H9 (cell line): Measurements from ENCODE around the gene FOLR2. TPM values are rescaled to one million over a fixed set of nuclear protein-coding genes. Genes with fewer than 3 reads are reported as not detected.

Experiments
- DNase-seq: peaks from one replicate; pipeline ENCODE4 v3.0.0-alpha.2; 2017
- H2AFZ ChIP-seq: one replicate; pipeline ENCODE4 v1.6.1; 2013; ENCODE audit warnings: mild to moderate bottlenecking, low read length, control low read depth, moderate library complexity
- H2AK5ac ChIP-seq: 2 replicates; pipeline ENCODE4 v1.6.1; 2013; ENCODE audit warnings: low read length, control low read depth, mixed read lengths; ENCODE audit not compliant: insufficient read length
- H2BK120ac ChIP-seq: one replicate; pipeline ENCODE4 v1.6.1; 2013; ENCODE audit warnings: low read depth, mild to moderate bottlenecking, low read length, control low read depth, inconsistent platforms; ENCODE audit not compliant: poor library complexity, severe bottlenecking
- H2BK12ac ChIP-seq: 2 replicates; pipeline ENCODE4 v1.6.1; 2013; ENCODE audit warnings: low read length, control low read depth, mixed read lengths, low read depth; ENCODE audit not compliant: insufficient read length
- H2BK15ac ChIP-seq: 2 replicates; pipeline ENCODE4 v1.6.1; 2013; ENCODE audit warnings: low read depth, low read length, control low read depth
- H2BK20ac ChIP-seq: one replicate; pipeline ENCODE4 v1.6.1; 2013; ENCODE audit warnings: low read depth, mild to moderate bottlenecking, low read length, control low read depth, inconsistent platforms; ENCODE audit not compliant: poor library complexity, severe bottlenecking
- H2BK5ac ChIP-seq: 2 replicates; pipeline ENCODE4 v1.6.1; 2013; ENCODE audit warnings: low read length, control low read depth, mixed read lengths; ENCODE audit not compliant: insufficient read length
- H3K14ac ChIP-seq: 2 replicates; pipeline ENCODE4 v1.6.1; 2013; ENCODE audit warnings: low read length, control low read depth; ENCODE audit not compliant: insufficient read depth
- H3K18ac ChIP-seq: 2 replicates; pipeline ENCODE4 v1.6.1; 2013; ENCODE audit warnings: low read depth, mild to moderate bottlenecking, mixed read lengths, low read length, control low read depth; ENCODE audit not compliant: insufficient read length
- H3K23ac ChIP-seq: 2 replicates; pipeline ENCODE4 v1.6.1; 2013; ENCODE audit warnings: low read length, control low read depth, mixed read lengths, low read depth; ENCODE audit not compliant: insufficient read length
- H3K23me2 ChIP-seq: 2 replicates; pipeline ENCODE4 v1.6.1; 2013; ENCODE audit warnings: low read depth, mild to moderate bottlenecking, mixed read lengths, low read length, control low read depth; ENCODE audit not compliant: insufficient read length, poor library complexity, severe bottlenecking
- H3K27ac ChIP-seq: 2 replicates; pipeline ENCODE4 v1.5.1; 2013; ENCODE audit warnings: low read length, control low read depth, mixed read lengths, low read depth; ENCODE audit not compliant: insufficient read length
- H3K27me3 ChIP-seq: 2 replicates; pipeline ENCODE4 v1.6.1; 2013; ENCODE audit warnings: low read length, control low read depth, inconsistent platforms; ENCODE audit not compliant: insufficient read depth
- H3K4ac ChIP-seq: 2 replicates; pipeline ENCODE4 v1.6.1; 2013; ENCODE audit warnings: low read depth, mild to moderate bottlenecking, control low read depth, inconsistent platforms, low read length, moderate library complexity
- H3K4me1 ChIP-seq: 2 replicates; pipeline ENCODE4 v1.6.1; 2013; ENCODE audit warnings: low read length, control low read depth, inconsistent platforms; ENCODE audit not compliant: insufficient read depth
- H3K4me2 ChIP-seq: 2 replicates; pipeline ENCODE4 v1.6.1; 2013; ENCODE audit warnings: low read length, control low read depth, mixed read lengths; ENCODE audit not compliant: insufficient read length, insufficient read depth
- H3K56ac ChIP-seq: 2 replicates; pipeline ENCODE4 v1.6.1; 2013; ENCODE audit warnings: low read depth, mild to moderate bottlenecking, mixed read lengths, low read length, control low read depth; ENCODE audit not compliant: insufficient read length
- H3K79me1 ChIP-seq: 2 replicates; pipeline ENCODE4 v1.6.1; 2013; ENCODE audit warnings: low read depth, mild to moderate bottlenecking, moderate library complexity, low read length, control low read depth, inconsistent platforms; ENCODE audit not compliant: insufficient read depth, poor library complexity, severe bottlenecking
- H3K79me2 ChIP-seq: 2 replicates; pipeline ENCODE4 v1.6.1; 2013; ENCODE audit warnings: low read length, control low read depth, inconsistent platforms; ENCODE audit not compliant: insufficient read depth
- H3K9ac ChIP-seq: 2 replicates; pipeline ENCODE4 v1.6.1; 2013; ENCODE audit warnings: low read length, control low read depth, mixed read lengths; ENCODE audit not compliant: insufficient read length; ENCODE audit errors: extremely low read depth
- H3K9me3 ChIP-seq: one replicate; pipeline ENCODE4 v1.6.1; 2013; ENCODE audit warnings: low read depth, low read length, inconsistent platforms; ENCODE audit not compliant: control insufficient read depth
- H3T11ph ChIP-seq: one replicate; pipeline ENCODE4 v1.6.1; 2013; ENCODE audit warnings: mild to moderate bottlenecking, low read length, control low read depth, inconsistent platforms
- H4K20me1 ChIP-seq: one replicate; pipeline ENCODE4 v1.6.1; 2013; ENCODE audit not compliant: control insufficient read depth, insufficient read length, insufficient read depth
- H4K5ac ChIP-seq: 2 replicates; pipeline ENCODE4 v1.6.1; 2013; ENCODE audit warnings: low read depth, mild to moderate bottlenecking, mixed read lengths, low read length, control low read depth; ENCODE audit not compliant: insufficient read length
- H4K8ac ChIP-seq: replicated peaks from 2 replicates; pipeline ENCODE4 v1.6.1; 2013; ENCODE audit warnings: low read length, control low read depth, mixed read lengths, low read depth; ENCODE audit not compliant: insufficient read length
- H4K91ac ChIP-seq: 2 replicates; pipeline ENCODE4 v1.6.1; 2013; ENCODE audit warnings: low read depth, mild to moderate bottlenecking, moderate library complexity, mixed read lengths, low read length, control low read depth; ENCODE audit not compliant: insufficient read length
- H3K27ac Mint-ChIP-seq, 3 experiments: 2 replicates in 2 of 3; 3 replicates in 1 of 3; pipeline ENCODE4 v1.8.0; 2020 to 2021; ENCODE audit warnings: mixed read lengths in 3 of 3, mild to moderate bottlenecking in 1 of 3, moderate library complexity in 1 of 3
- H3K27me3 Mint-ChIP-seq: 2 replicates; pipeline ENCODE4 v1.8.0; 2021; ENCODE audit warnings: low read depth, mild to moderate bottlenecking, moderate library complexity, mixed read lengths
- H3K36me3 Mint-ChIP-seq, 3 experiments: 2 replicates in 2 of 3; 3 replicates in 1 of 3; pipeline ENCODE4 v1.8.0; 2020 to 2021; ENCODE audit warnings: low read depth in 3 of 3, mixed read lengths in 3 of 3; ENCODE audit not compliant: insufficient read depth in 1 of 3
- H3K4me1 Mint-ChIP-seq, 2 experiments: 2 replicates each; pipeline ENCODE4 v1.8.0; 2020; ENCODE audit warnings: mixed read lengths in 2 of 2
- H3K4me3 Mint-ChIP-seq, 2 experiments: 2 replicates in 1 of 2; 3 replicates in 1 of 2; pipeline ENCODE4 v1.8.0; 2020 to 2021; ENCODE audit warnings: mild to moderate bottlenecking in 2 of 2, mixed read lengths in 2 of 2, moderate library complexity in 1 of 2
- H3K9me3 Mint-ChIP-seq, 2 experiments: 2 replicates in 1 of 2; 3 replicates in 1 of 2; pipeline ENCODE4 v1.8.0; 2020; ENCODE audit warnings: mild to moderate bottlenecking in 2 of 2, mixed read lengths in 2 of 2, moderate library complexity in 1 of 2
- WGBS: extraction: QIAGEN DNeasy Blood & Tissue Kit; methylation state at CpG from one replicate; pipeline ENCODE4 v1.1.7; 2013; ENCODE audit warnings: missing lambda C conversion rate, low lambda C conversion rate, mixed read lengths; ENCODE audit not compliant: insufficient read length; ENCODE audit errors: extremely low coverage; 5-methylcytosine and 5-hydroxymethylcytosine counted together
- total RNA-seq: library from RNA; stranded (reverse); gene quantifications from 2 replicates; pipeline ENCODE4 v1.2.1, GENCODE V29; 2021
- TF ChIP-seq, protein P1 (sequence below): fragments of 200-600 bp; sonication (generic); conservative IDR thresholded peaks from 3 replicates; pipeline ENCODE4 v1.8.0; 2021; ENCODE audit warnings: antibody characterized with exemption, mild to moderate bottlenecking

Gene FOLR2
- total RNA-seq, 1 experiment from 2014 or later: not detected

GRCh38 chr11:72230764-72231365, 14.3 kb downstream of the FOLR2 start:
- H3K9ac ChIP-seq: no peak overlapping the region
- no peaks in the 10 kb centered on the region for H3K27me3 Mint-ChIP-seq
- no peak overlapping the region for H3K56ac ChIP-seq
- no peak overlapping the region for H4K8ac ChIP-seq
- no peak overlapping the region for H2BK20ac ChIP-seq
- no peak overlapping the region for H3K4me2 ChIP-seq
- H3K27ac ChIP-seq: no peak overlapping the region
- H3K18ac ChIP-seq: no peak overlapping the region
- H2AFZ ChIP-seq: no peak overlapping the region
- no peaks in the 10 kb centered on the region for H3K9me3 ChIP-seq
- TF ChIP-seq, protein P1, sequence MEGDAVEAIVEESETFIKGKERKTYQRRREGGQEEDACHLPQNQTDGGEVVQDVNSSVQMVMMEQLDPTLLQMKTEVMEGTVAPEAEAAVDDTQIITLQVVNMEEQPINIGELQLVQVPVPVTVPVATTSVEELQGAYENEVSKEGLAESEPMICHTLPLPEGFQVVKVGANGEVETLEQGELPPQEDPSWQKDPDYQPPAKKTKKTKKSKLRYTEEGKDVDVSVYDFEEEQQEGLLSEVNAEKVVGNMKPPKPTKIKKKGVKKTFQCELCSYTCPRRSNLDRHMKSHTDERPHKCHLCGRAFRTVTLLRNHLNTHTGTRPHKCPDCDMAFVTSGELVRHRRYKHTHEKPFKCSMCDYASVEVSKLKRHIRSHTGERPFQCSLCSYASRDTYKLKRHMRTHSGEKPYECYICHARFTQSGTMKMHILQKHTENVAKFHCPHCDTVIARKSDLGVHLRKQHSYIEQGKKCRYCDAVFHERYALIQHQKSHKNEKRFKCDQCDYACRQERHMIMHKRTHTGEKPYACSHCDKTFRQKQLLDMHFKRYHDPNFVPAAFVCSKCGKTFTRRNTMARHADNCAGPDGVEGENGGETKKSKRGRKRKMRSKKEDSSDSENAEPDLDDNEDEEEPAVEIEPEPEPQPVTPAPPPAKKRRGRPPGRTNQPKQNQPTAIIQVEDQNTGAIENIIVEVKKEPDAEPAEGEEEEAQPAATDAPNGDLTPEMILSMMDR: no peak
- H3T11ph ChIP-seq: no peak overlapping the region
- H2BK120ac ChIP-seq: no peak overlapping the region
- H2BK5ac ChIP-seq: no peak overlapping the region
- no peaks in the 10 kb centered on the region for H3K9me3 Mint-ChIP-seq
- H3K79me2 ChIP-seq: 0 out of 2 replicates have a peak, but pooled peaks cover 2% of the 10 kb centered on the region
- H3K36me3 Mint-ChIP-seq: peaks cover 41 to 92% (median 91%) of the 10 kb centered on the region in 3 experiments; a peak in 6 of 7 replicates
- no peaks in the 10 kb centered on the region; the same call in 1 of the 2 replicates for H3K4me1 ChIP-seq
- no peak overlapping the region for H3K27ac Mint-ChIP-seq
- H3K23me2 ChIP-seq: no peaks in the 10 kb centered on the region
- H4K20me1 ChIP-seq: peaks cover 2% of the 10 kb centered on the region
- H3K23ac ChIP-seq: no peak overlapping the region
- no peak overlapping the region for H4K91ac ChIP-seq
- no peak overlapping the region for H3K4me3 Mint-ChIP-seq
- H3K79me1 ChIP-seq: no peaks in the 10 kb centered on the region
- H3K4ac ChIP-seq: no peak overlapping the region
- no peak overlapping the region for H4K5ac ChIP-seq
- H3K27me3 ChIP-seq: no peaks in the 10 kb centered on the region
- no peak overlapping the region for H2BK15ac ChIP-seq
- no peak for DNase-seq
- H2AK5ac ChIP-seq: no peak overlapping the region
- H2BK12ac ChIP-seq: no peak overlapping the region
- WGBS: no CpG with 5 or more reads among the region's 18 CpGs
- H3K4me1 Mint-ChIP-seq: peaks cover 5 to 12% of the 10 kb centered on the region in 2 experiments; a peak in 3 of 4 replicates
- H3K14ac ChIP-seq: no peak overlapping the region
